Ovary (tissue), 3 donors: ENCODE measurements around the gene TOP2A.

Experiments
- CTCF ChIP-seq, 3 donors: fragments of 450-650 bp in 2 of 3; fragments of 200-600 bp in 1 of 3; IDR thresholded peaks; one replicate each; pipeline versions ENCODE4 v1.5.1 to v1.8.0; 2016 to 2022; ENCODE audit warnings: antibody characterized with exemption in 3 of 3, mild to moderate bottlenecking in 1 of 3
- POLR2A ChIP-seq: fragments of 450-650 bp; IDR thresholded peaks from one replicate; pipeline ENCODE4 v1.6.1; 2017; ENCODE audit warnings: antibody characterized with exemption, mild to moderate bottlenecking, moderate library complexity
- donor health status: DM: no; HTN: no; CAD: no.

GRCh38 chr17:40371261-40371929, 46.3 kb downstream of the TOP2A start:
- TF ChIP-seq CTCF (IDR thresholded peaks at IDR 0.05) (no peak), POLR2A (no peak)
